COLO668 (cell line): Measurements from ENCODE around the gene ANKRD18A.

Experiments
- DNase-seq: peaks from one replicate; lab custom pipeline; 2025; ENCODE audit not compliant: unreplicated experiment; lab: John Stamatoyannopoulos, UW

ANKRD18A gene

GRCh38 chr9:38620483-38621433 lies at the start of gene ANKRD18A:
TSS of gene ANKRD18A (minus strand) at chr9:38620596. CDS start at chr9:38620285, 311 bp downstream.
- DNase-seq = peak; percentile 97

GRCh38 chr9:38668791-38669466 lies 48.5 kb upstream of the ANKRD18A start:
- no peak for DNase-seq

GRCh38 chr9:38662763-38663593 lies 42.6 kb upstream of the ANKRD18A start:
- DNase-seq = no peak

GRCh38 chr9:38659538-38659937 lies 39.1 kb upstream of the ANKRD18A start:
- no peak for DNase-seq

- no peak for DNase-seq
These were observed 36.5 kb upstream of the ANKRD18A start for GRCh38 chr9:38656896-38657295.

GRCh38 chr9:38652486-38652885 lies 32.1 kb upstream of the ANKRD18A start:
- DNase-seq = no peak

GRCh38 chr9:38652044-38652443 lies 31.6 kb upstream of the ANKRD18A start:
- DNase-seq = no peak

GRCh38 chr9:38651400-38652042 lies 31.1 kb upstream of the ANKRD18A start:
- DNase-seq = no peak

- no peak for DNase-seq
These were observed 30.2 kb upstream of the ANKRD18A start for GRCh38 chr9:38650564-38650963.

GRCh38 chr9:38649731-38650363 lies 29.5 kb upstream of the ANKRD18A start:
- DNase-seq = no peak

GRCh38 chr9:38644601-38645000 lies 24.2 kb upstream of the ANKRD18A start:
- no peak for DNase-seq

GRCh38 chr9:38643815-38644173 lies 23.4 kb upstream of the ANKRD18A start:
- DNase-seq = no peak

- DNase-seq = no peak
These were observed 22.8 kb upstream of the ANKRD18A start for GRCh38 chr9:38642951-38643814.

GRCh38 chr9:38641985-38642864 lies 21.8 kb upstream of the ANKRD18A start:
- DNase-seq = peak; percentile 42

GRCh38 chr9:38641142-38641541 lies 20.7 kb upstream of the ANKRD18A start:
- DNase-seq = no peak

- DNase-seq = no peak
These were observed 19.2 kb upstream of the ANKRD18A start for GRCh38 chr9:38639577-38639940.

GRCh38 chr9:38638881-38639576 lies 18.6 kb upstream of the ANKRD18A start:
- no peak for DNase-seq

GRCh38 chr9:38634315-38634714 lies 13.9 kb upstream of the ANKRD18A start:
- no peak for DNase-seq
